LNCAP (cell line): ENCODE results near the gene LNX1.

Source experiments
- TF ChIP-seq, protein P1 (sequence below): fragments of 450-650 bp; IDR thresholded peaks from 2 replicates; pipeline ENCODE4 v1.5.1; 2017; ENCODE audit warnings: mild to moderate bottlenecking

The LNX1 gene

GRCh38 chr4:53424280-53424679 is 167.0 kb downstream of the LNX1 start:
- TF ChIP-seq, protein P1, sequence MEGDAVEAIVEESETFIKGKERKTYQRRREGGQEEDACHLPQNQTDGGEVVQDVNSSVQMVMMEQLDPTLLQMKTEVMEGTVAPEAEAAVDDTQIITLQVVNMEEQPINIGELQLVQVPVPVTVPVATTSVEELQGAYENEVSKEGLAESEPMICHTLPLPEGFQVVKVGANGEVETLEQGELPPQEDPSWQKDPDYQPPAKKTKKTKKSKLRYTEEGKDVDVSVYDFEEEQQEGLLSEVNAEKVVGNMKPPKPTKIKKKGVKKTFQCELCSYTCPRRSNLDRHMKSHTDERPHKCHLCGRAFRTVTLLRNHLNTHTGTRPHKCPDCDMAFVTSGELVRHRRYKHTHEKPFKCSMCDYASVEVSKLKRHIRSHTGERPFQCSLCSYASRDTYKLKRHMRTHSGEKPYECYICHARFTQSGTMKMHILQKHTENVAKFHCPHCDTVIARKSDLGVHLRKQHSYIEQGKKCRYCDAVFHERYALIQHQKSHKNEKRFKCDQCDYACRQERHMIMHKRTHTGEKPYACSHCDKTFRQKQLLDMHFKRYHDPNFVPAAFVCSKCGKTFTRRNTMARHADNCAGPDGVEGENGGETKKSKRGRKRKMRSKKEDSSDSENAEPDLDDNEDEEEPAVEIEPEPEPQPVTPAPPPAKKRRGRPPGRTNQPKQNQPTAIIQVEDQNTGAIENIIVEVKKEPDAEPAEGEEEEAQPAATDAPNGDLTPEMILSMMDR = no peak

- TF ChIP-seq, protein P1 = no peak
Observed at GRCh38 chr4:53422367-53422766, 168.9 kb downstream of the LNX1 start.

DNA sequence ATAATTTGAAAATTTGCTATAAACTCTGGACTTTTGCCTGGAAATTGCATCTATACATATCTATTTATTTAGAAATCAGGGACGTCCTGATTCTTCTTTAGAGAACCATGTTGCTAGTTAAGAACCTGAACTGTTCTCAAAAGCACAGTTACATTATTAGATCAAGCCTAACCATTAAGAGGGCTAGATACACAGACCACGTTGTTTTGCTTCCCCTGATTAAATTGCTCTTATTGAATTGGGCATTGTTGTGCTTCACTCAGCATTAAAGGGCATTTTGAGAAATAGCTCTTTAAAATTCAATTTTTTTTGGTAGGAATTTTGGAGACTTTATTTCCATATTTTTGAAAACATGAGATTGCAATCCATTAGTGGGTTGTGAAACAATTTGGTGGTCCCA is 169.5 kb downstream of the LNX1 start:
- TF ChIP-seq, protein P1 = no peak

DNA sequence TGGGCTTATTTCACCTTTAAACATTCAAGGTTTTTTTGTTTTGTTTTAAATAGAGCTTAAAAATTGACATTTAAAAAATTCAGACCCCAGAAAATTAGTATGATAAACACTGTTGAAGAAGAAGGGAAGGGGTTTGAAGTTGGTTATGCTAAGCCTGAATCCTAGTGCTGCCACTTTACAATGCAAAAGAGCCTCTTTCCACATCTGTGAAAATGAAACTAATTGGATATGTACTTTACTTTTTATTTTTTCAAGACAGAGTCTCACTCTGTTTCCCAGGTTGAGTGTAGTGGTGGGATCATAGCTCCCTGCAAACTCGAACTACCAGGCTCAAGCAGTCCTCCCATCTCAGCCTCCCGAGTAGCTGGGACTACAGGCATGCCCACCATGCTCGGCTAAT is 172.1 kb downstream of the LNX1 start:
- TF ChIP-seq, protein P1 = no peak
